Esophagus squamous epithelium (tissue), 4 donors: ENCODE measurements around the gene LHX4.

Experiments
- CTCF ChIP-seq, 6 experiments: fragments of 450-650 bp in 4 of 6; fragments of 200-600 bp in 2 of 6; sonication (generic) in 2 of 6; IDR thresholded peaks; one replicate each; pipeline ENCODE4 v1.5.1; 2016 to 2019; ENCODE audit warnings: antibody characterized with exemption in 6 of 6, mild to moderate bottlenecking in 4 of 6, moderate library complexity in 4 of 6
- POLR2A ChIP-seq, 4 donors: fragments of 450-650 bp; IDR thresholded peaks; one replicate each; pipeline ENCODE4 v1.6.1; 2017; ENCODE audit warnings: antibody characterized with exemption in 4 of 4, mild to moderate bottlenecking in 4 of 4, moderate library complexity in 3 of 4

GRCh38 chr1:180264595-180264994 lies 34.5 kb downstream of the LHX4 start:
- no peak for TF ChIP-seq POLR2A (IDR thresholded peaks at IDR 0.05)
- TF ChIP-seq CTCF (IDR thresholded peaks at IDR 0.05) = no peak
